T-helper 2 cell treated with Interferon-gamma antibody and Interleukin-4, amounts not matched to agents 100 ng/mL and 5 ng/mL, for 36 hours (primary cell): ENCODE data around the gene KLK2. TPM values are rescaled to one million over a fixed set of nuclear protein-coding genes. Genes with fewer than 3 reads are reported as not detected.

Experiments
- intact Hi-C: fragments of 100-400 bp; cut with micrococcal nuclease; formaldehyde crosslinking; loops from one replicate; pipeline ENCODE4 v1.15.1; 2023
- total RNA-seq: library from RNA; stranded (reverse); gene quantifications from 2 replicates; pipeline ENCODE4 v1.2.3, GENCODE V29; 2022

Gene KLK2
- total RNA-seq, 1 donor from 2014 or later, result 0.27 TPM

GRCh38 chr19:50921426-50922316 lies 48.4 kb downstream of the KLK2 start:
- intact Hi-C loops, result loop anchor here (2.0 to 5.0 kb wide), 2 partner anchors 15 to 384 kb away; no protein-coding TSS in a partner anchor

GRCh38 chr19:50922317-50922853 lies 49.1 kb downstream of the KLK2 start:
- intact Hi-C loops, result loop anchor here (2.0 to 5.0 kb wide), 2 partner anchors 16 to 385 kb away; no protein-coding TSS in a partner anchor

GRCh38 chr19:50924586-50924985 lies 51.3 kb downstream of the KLK2 start:
- intact Hi-C loops, result loop anchor here (5.0 kb wide), 1 partner anchor 387 kb away; no protein-coding TSS in a partner anchor

- intact Hi-C loops, result no loop called here
Observed at GRCh38 chr19:50925734-50926133, 52.5 kb downstream of the KLK2 start.

- intact Hi-C loops, result no loop called here
Observed at GRCh38 chr19:50926144-50926543, 52.9 kb downstream of the KLK2 start.

- intact Hi-C loops, result no loop called here
Observed at GRCh38 chr19:50928831-50929230, 55.6 kb downstream of the KLK2 start.

Other genes starting within 250 kb of the KLK2 start
- gene SYT3, start 233.6 kb upstream of the KLK2 start, total RNA-seq, result not detected in 2 replicates
- gene C19orf81, start 224.0 kb upstream of the KLK2 start, total RNA-seq, result 0.59 TPM in 1 of 2 replicates, not detected in the other
- not detected in 2 replicates for gene SHANK1, start 153.6 kb upstream of the KLK2 start, total RNA-seq
- 1.2 and 1.7 TPM in 2 replicates for gene CLEC11A, start 150.1 kb upstream of the KLK2 start, total RNA-seq
- gene GPR32, start 103.0 kb upstream of the KLK2 start, total RNA-seq, result not detected in 2 replicates
- gene ACP4, start 83.0 kb upstream of the KLK2 start, total RNA-seq, result not detected in 2 replicates
- gene KLK1, start 49.7 kb upstream of the KLK2 start, total RNA-seq, result 1.7 and 2.6 TPM in 2 replicates
- not detected in 2 replicates for gene KLK15, start 39.9 kb upstream of the KLK2 start, total RNA-seq
- not detected in 2 replicates for gene KLK3, start 18.5 kb upstream of the KLK2 start, total RNA-seq
- gene KLK4, start 38.0 kb downstream of the KLK2 start, total RNA-seq, result not detected in 2 replicates
- gene KLK5, start 79.6 kb downstream of the KLK2 start, total RNA-seq, result not detected in 2 replicates
- gene KLK6, start 96.2 kb downstream of the KLK2 start, total RNA-seq, result not detected in 2 replicates
- not detected in 2 replicates for gene KLK7, start 110.5 kb downstream of the KLK2 start, total RNA-seq
- not detected in 2 replicates for gene KLK8, start 128.2 kb downstream of the KLK2 start, total RNA-seq
- gene KLK10, start 146.3 kb downstream of the KLK2 start, total RNA-seq, result not detected in 2 replicates
- gene KLK11, start 153.2 kb downstream of the KLK2 start, total RNA-seq, result not detected in 2 replicates
- not detected in 2 replicates for gene KLK12, start 161.6 kb downstream of the KLK2 start, total RNA-seq
- gene KLK13, start 191.7 kb downstream of the KLK2 start, total RNA-seq, result not detected in 2 replicates
- gene KLK14, start 209.4 kb downstream of the KLK2 start, total RNA-seq, result 0.64 and 0.80 TPM in 2 replicates
- 8.2 and 9.0 TPM in 2 replicates for gene CTU1, start 235.0 kb downstream of the KLK2 start, total RNA-seq